ENCODE measurements around the gene ATP10A.

Gene ATP10A

DNA sequence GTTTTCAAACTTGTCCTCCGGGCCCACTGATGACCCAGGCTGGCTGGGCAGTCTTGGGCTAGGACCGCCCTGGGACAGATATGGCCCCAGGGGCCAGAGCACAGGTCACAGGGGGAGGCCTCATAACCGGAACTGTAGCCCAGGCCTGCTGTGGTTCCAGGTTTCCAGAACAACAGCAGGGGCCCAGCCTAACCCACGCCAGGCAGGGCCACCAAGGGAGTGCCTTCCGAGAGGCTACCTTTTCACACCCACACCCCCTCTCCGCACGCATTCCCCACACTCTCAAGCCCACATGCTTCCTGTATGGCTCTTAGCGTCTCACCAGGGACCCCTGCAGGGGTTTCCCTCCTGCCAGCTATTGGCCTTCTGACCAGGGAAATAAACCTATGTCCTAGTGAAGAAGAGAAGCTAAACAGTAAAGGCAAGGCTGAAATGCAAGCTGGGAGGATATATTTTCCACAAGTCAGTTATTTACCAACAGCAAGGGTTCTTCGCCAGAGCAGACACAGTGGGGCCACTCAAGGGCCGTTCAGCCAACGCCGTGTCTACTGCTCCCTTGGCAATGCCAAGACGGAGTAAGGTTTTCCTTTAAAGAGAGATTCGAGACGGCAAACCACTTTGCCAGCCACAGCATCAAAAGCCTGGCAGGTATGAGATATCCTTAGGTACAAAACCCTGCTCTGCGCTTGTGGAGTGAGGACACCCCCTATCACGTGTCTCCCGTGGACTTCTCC, 135.1 kb downstream of the ATP10A start:
- Histone ChIP-seq H3K9me3 (replicated peaks; ENCODE audit: insufficient read depth, low read length) (no peaks in the 10 kb centered on the region), H3K4me2 (ENCODE audit: low read depth, low read length) (no peak overlapping the region), H3K27me3 (replicated peaks; ENCODE audit: insufficient read depth, low read length) (no peaks in the 10 kb centered on the region), H3F3A (ENCODE audit: insufficient read depth, low read length) (no peaks in the 10 kb centered on the region), H3K4me3 (ENCODE audit: low read length) (no peak overlapping the region), H3K36me3 (replicated peaks; ENCODE audit: insufficient read depth, low read length) (no peaks in the 10 kb centered on the region), H4K20me1 (ENCODE audit: insufficient read depth, low read length) (no peaks in the 10 kb centered on the region), H3K9me2 (replicated peaks; ENCODE audit: insufficient read depth, low read length) (no peaks in the 10 kb centered on the region), H3K4me1 (ENCODE audit: low read length) (no peaks in the 10 kb centered on the region), H3K9ac (ENCODE audit: low read length) (no peak overlapping the region), H3K27ac (ENCODE audit: low read length) (no peak overlapping the region), H2AFZ (ENCODE audit: low read length) (no peak overlapping the region), H3K79me2 (ENCODE audit: low read length) (no peaks in the 10 kb centered on the region)
- no peak for DNase-seq
- no peak for TF ChIP-seq EZH2phosphoT487 (IDR thresholded peaks at IDR 0.05; ENCODE audit: low read length)

DNA sequence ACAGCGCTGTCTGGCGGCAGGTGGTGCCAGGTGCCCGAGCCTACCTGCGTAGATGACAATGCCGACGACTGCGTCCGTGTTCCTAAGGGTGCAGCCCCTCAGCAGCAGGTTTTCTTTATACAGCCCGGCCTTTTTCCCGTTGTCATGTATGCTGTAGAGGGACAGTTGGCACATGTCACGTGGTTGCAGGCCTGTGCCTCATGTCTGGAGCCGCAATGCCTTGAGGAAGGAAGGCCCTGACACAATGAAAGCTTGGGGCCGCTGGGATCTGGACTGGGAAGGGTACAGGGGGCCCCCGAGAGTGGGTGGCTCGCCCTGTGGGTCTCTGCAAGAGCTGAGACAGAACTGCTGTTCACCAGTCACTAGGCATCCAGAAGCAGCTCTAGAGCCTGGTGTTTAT, 136.0 kb downstream of the ATP10A start:
- Histone ChIP-seq H3K27me3 (replicated peaks; ENCODE audit: insufficient read depth, low read length) (no peaks in the 10 kb centered on the region), H3K4me2 (ENCODE audit: low read depth, low read length) (no peak overlapping the region), H3K4me3 (ENCODE audit: low read length) (no peak overlapping the region), H3K27ac (ENCODE audit: low read length) (no peak overlapping the region), H3K9me3 (replicated peaks; ENCODE audit: insufficient read depth, low read length) (no peaks in the 10 kb centered on the region), H3K9me2 (replicated peaks; ENCODE audit: insufficient read depth, low read length) (no peaks in the 10 kb centered on the region), H3K4me1 (ENCODE audit: low read length) (no peaks in the 10 kb centered on the region), H2AFZ (ENCODE audit: low read length) (no peak overlapping the region), H3F3A (ENCODE audit: insufficient read depth, low read length) (no peaks in the 10 kb centered on the region), H4K20me1 (ENCODE audit: insufficient read depth, low read length) (no peaks in the 10 kb centered on the region), H3K79me2 (ENCODE audit: low read length) (no peaks in the 10 kb centered on the region), H3K9ac (ENCODE audit: low read length) (no peak overlapping the region), H3K36me3 (replicated peaks; ENCODE audit: insufficient read depth, low read length) (no peaks in the 10 kb centered on the region)
- DNase-seq = no peak
- TF ChIP-seq, protein P1, sequence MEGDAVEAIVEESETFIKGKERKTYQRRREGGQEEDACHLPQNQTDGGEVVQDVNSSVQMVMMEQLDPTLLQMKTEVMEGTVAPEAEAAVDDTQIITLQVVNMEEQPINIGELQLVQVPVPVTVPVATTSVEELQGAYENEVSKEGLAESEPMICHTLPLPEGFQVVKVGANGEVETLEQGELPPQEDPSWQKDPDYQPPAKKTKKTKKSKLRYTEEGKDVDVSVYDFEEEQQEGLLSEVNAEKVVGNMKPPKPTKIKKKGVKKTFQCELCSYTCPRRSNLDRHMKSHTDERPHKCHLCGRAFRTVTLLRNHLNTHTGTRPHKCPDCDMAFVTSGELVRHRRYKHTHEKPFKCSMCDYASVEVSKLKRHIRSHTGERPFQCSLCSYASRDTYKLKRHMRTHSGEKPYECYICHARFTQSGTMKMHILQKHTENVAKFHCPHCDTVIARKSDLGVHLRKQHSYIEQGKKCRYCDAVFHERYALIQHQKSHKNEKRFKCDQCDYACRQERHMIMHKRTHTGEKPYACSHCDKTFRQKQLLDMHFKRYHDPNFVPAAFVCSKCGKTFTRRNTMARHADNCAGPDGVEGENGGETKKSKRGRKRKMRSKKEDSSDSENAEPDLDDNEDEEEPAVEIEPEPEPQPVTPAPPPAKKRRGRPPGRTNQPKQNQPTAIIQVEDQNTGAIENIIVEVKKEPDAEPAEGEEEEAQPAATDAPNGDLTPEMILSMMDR (IDR thresholded peaks at IDR 0.05; ENCODE audit: low read length) = no peak

DNA sequence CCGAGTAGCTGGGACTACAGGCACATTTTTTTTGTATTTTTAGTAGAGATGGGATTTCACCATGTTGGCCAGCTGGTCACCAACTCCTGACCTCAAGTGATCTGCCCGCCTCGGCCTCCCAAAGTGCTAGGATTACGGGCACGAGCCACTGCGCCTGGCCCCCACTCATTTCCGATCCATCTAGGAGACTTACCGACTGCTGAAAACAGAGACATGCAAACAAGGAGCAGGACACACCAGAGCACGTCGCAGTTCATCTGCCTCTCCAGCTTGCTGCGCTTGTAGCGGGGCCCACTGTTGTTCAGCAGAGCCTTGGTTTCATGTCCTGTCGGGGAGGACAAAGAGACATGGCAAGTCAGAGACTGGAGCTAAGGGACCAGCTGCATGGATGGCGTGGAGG, 137.4 kb downstream of the ATP10A start:
- no peak for DNase-seq
- H3K27ac ChIP-seq (ENCODE audit: low read length) = no peak overlapping the region
- H3K9me3 ChIP-seq (replicated peaks; ENCODE audit: insufficient read depth, low read length) = no peaks in the 10 kb centered on the region
- TF ChIP-seq EZH2 (optimal IDR thresholded peaks at IDR 0.05; ENCODE audit: low read depth, low read length) (no peak), EZH2phosphoT487 (IDR thresholded peaks at IDR 0.05; ENCODE audit: low read length) (no peak)
- TF ChIP-seq, protein P1 (IDR thresholded peaks at IDR 0.05; ENCODE audit: low read length) = no peak
- no peaks in the 10 kb centered on the region for H3K27me3 ChIP-seq (replicated peaks; ENCODE audit: insufficient read depth, low read length)
- H3K4me1 ChIP-seq (ENCODE audit: low read length) = no peaks in the 10 kb centered on the region
- H4K20me1 ChIP-seq (ENCODE audit: insufficient read depth, low read length) = no peaks in the 10 kb centered on the region
- H3K9me2 ChIP-seq (replicated peaks; ENCODE audit: insufficient read depth, low read length) = no peaks in the 10 kb centered on the region
- no peaks in the 10 kb centered on the region for H3K79me2 ChIP-seq (ENCODE audit: low read length)
- no peak overlapping the region for H3K9ac ChIP-seq (ENCODE audit: low read length)
- H3F3A ChIP-seq (ENCODE audit: insufficient read depth, low read length) = no peaks in the 10 kb centered on the region
- no peaks in the 10 kb centered on the region for H3K36me3 ChIP-seq (replicated peaks; ENCODE audit: insufficient read depth, low read length)
- no peak overlapping the region for H3K4me3 ChIP-seq (ENCODE audit: low read length)
- no peak overlapping the region for H2AFZ ChIP-seq (ENCODE audit: low read length)
- no peak overlapping the region for H3K4me2 ChIP-seq (ENCODE audit: low read depth, low read length)

DNA sequence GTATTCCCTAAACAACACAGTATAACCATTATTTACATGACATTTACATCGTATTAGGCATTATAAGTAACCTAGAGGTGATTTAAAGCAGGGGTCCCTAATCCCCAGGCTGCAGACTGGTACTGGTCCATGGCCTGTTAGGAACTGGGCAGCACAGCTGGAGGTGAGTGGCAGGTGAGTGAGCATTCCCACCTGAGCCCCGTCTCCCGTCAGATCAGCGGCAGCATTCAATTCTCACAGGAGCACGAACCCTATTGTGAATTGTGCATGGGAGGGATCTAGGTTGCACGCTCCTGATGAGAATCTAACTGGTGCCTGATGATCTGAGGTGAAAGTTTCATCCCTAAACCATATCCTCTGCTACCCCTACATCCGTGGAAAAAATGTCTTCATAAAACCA, 138.2 kb downstream of the ATP10A start:
- Histone ChIP-seq H3K27ac (ENCODE audit: low read length) (no peak overlapping the region), H3K9me2 (replicated peaks; ENCODE audit: insufficient read depth, low read length) (no peaks in the 10 kb centered on the region), H3K4me2 (ENCODE audit: low read depth, low read length) (no peak overlapping the region), H3K9ac (ENCODE audit: low read length) (no peak overlapping the region), H3K27me3 (replicated peaks; ENCODE audit: insufficient read depth, low read length) (no peaks in the 10 kb centered on the region), H3K4me1 (ENCODE audit: low read length) (no peaks in the 10 kb centered on the region), H3K36me3 (replicated peaks; ENCODE audit: insufficient read depth, low read length) (no peaks in the 10 kb centered on the region), H3K4me3 (ENCODE audit: low read length) (no peak overlapping the region), H4K20me1 (ENCODE audit: insufficient read depth, low read length) (no peaks in the 10 kb centered on the region), H3K79me2 (ENCODE audit: low read length) (no peaks in the 10 kb centered on the region), H2AFZ (ENCODE audit: low read length) (no peak overlapping the region), H3F3A (ENCODE audit: insufficient read depth, low read length) (no peaks in the 10 kb centered on the region), H3K9me3 (replicated peaks; ENCODE audit: insufficient read depth, low read length) (no peaks in the 10 kb centered on the region)
- TF ChIP-seq EZH2phosphoT487 (IDR thresholded peaks at IDR 0.05; ENCODE audit: low read length) = no peak
- TF ChIP-seq, protein P1 (IDR thresholded peaks at IDR 0.05; ENCODE audit: low read length) = no peak
- no peak for TF ChIP-seq EZH2 (optimal IDR thresholded peaks at IDR 0.05; ENCODE audit: low read depth, low read length)
- DNase-seq = no peak

Data from MM.1S (cell line).